IgD-negative memory B cell (primary cell): ENCODE results near the gene PRDM15. TPM values are rescaled to one million over a fixed set of nuclear protein-coding genes. Genes with fewer than 3 reads are reported as not detected.

ENCODE experiments used
- H3K27ac Mint-ChIP-seq, 3 donors: one replicate each; pipeline ENCODE4 v1.8.0; 2020 to 2022; ENCODE audit warnings: mild to moderate bottlenecking in 3 of 3, mixed read lengths in 3 of 3, moderate library complexity in 1 of 3
- H3K27me3 Mint-ChIP-seq: one replicate; pipeline ENCODE4 v1.8.0; 2021; ENCODE audit warnings: mixed read lengths
- H3K36me3 Mint-ChIP-seq: one replicate; pipeline ENCODE4 v1.8.0; 2020; ENCODE audit warnings: mild to moderate bottlenecking, mixed read lengths
- H3K4me1 Mint-ChIP-seq, 3 donors: one replicate each; pipeline ENCODE4 v1.8.0; 2020 to 2022; ENCODE audit warnings: mixed read lengths in 3 of 3, mild to moderate bottlenecking in 1 of 3
- H3K4me3 Mint-ChIP-seq, 4 donors: one replicate each; pipeline ENCODE4 v1.8.0; 2020 to 2022; ENCODE audit warnings: mild to moderate bottlenecking in 4 of 4, mixed read lengths in 4 of 4, moderate library complexity in 3 of 4
- H3K9me3 Mint-ChIP-seq, 3 donors: one replicate each; pipeline ENCODE4 v1.8.0; 2020 to 2021; ENCODE audit warnings: mixed read lengths in 3 of 3, mild to moderate bottlenecking in 1 of 3
- polyA plus RNA-seq: library from polyadenylated mRNA; unstranded; fragments of 300-500 nt; fragmentation: Illumina TruSeq; gene quantifications from one replicate; pipeline ENCODE4 v1.2.3, GENCODE V29; 2021

PRDM15 gene
- polyA plus RNA-seq, 1 donor from 2014 or later, result 5.6 TPM

GRCh38 chr21:41883582-41883981 lies 4.4 kb upstream of the PRDM15 start:
- Mint-ChIP-seq H3K4me3 (no peak overlapping the region), H3K36me3 (no peaks in the 10 kb centered on the region), H3K27ac (no peak overlapping the region), H3K9me3 (no peaks in the 10 kb centered on the region), H3K27me3 (peaks cover 3% of the 10 kb centered on the region), H3K4me1 (peaks cover 7 to 12% (median 9%) of the 10 kb centered on the region in 3 donors)

GRCh38 chr21:41881051-41881450 lies 1.9 kb upstream of the PRDM15 start:
- peak overlapping the region in 2 of 4 donors; percentile 63 to 85 for H3K4me3 Mint-ChIP-seq
- no peaks in the 10 kb centered on the region for H3K36me3 Mint-ChIP-seq
- peak overlapping the region in 1 of 3 donors; percentile 71 for H3K27ac Mint-ChIP-seq
- H3K9me3 Mint-ChIP-seq, result no peaks in the 10 kb centered on the region
- peaks cover 3% of the 10 kb centered on the region for H3K27me3 Mint-ChIP-seq
- peaks cover 19 to 26% (median 21%) of the 10 kb centered on the region in 3 donors for H3K4me1 Mint-ChIP-seq

- no peaks in the 10 kb centered on the region for H3K9me3 Mint-ChIP-seq
- H3K36me3 Mint-ChIP-seq, result peaks cover 4% of the 10 kb centered on the region
- H3K4me1 Mint-ChIP-seq, result peaks cover 22 to 28% (median 23%) of the 10 kb centered on the region in 3 donors
- peak overlapping the region; percentile 85 to 94 (median 90) for H3K4me3 Mint-ChIP-seq
- peak overlapping the region; percentile 87 to 91 (median 88) for H3K27ac Mint-ChIP-seq
- no peaks in the 10 kb centered on the region for H3K27me3 Mint-ChIP-seq
Measured at GRCh38 chr21:41880153-41880552, 1.0 kb upstream of the PRDM15 start.

- H3K36me3 Mint-ChIP-seq, result peaks cover 4% of the 10 kb centered on the region
- no peaks in the 10 kb centered on the region for H3K9me3 Mint-ChIP-seq
- H3K4me1 Mint-ChIP-seq, result peaks cover 22 to 31% (median 25%) of the 10 kb centered on the region in 3 donors
- H3K27me3 Mint-ChIP-seq, result no peaks in the 10 kb centered on the region
- peak overlapping the region; percentile 54 to 97 (median 70) for H3K4me3 Mint-ChIP-seq
- H3K27ac Mint-ChIP-seq, result no peak overlapping the region
Measured at GRCh38 chr21:41878831-41879189, 334 bp downstream of the PRDM15 start.

GRCh38 chr21:41877901-41878830 lies 978 bp downstream of the PRDM15 start:
- Mint-ChIP-seq H3K27me3 (no peaks in the 10 kb centered on the region), H3K4me1 (peaks cover 22 to 33% (median 25%) of the 10 kb centered on the region in 3 donors), H3K27ac (peak overlapping the region; percentile 86 to 96 (median 96)), H3K9me3 (no peaks in the 10 kb centered on the region), H3K4me3 (peak overlapping the region; percentile 87 to 97 (median 92)), H3K36me3 (peaks cover 4% of the 10 kb centered on the region)

- no peaks in the 10 kb centered on the region for H3K9me3 Mint-ChIP-seq
- H3K27ac Mint-ChIP-seq, result peak overlapping the region; percentile 3 to 96 (median 21)
- peak overlapping the region; percentile 87 to 97 (median 92) for H3K4me3 Mint-ChIP-seq
- H3K4me1 Mint-ChIP-seq, result peaks cover 22 to 33% (median 25%) of the 10 kb centered on the region in 3 donors
- no peaks in the 10 kb centered on the region for H3K27me3 Mint-ChIP-seq
- H3K36me3 Mint-ChIP-seq, result peaks cover 7% of the 10 kb centered on the region
Measured at GRCh38 chr21:41876928-41877652, 2.1 kb downstream of the PRDM15 start.

GRCh38 chr21:41876396-41876795 lies 2.7 kb downstream of the PRDM15 start:
- H3K36me3 Mint-ChIP-seq, result peaks cover 11% of the 10 kb centered on the region
- H3K4me1 Mint-ChIP-seq, result peaks cover 22 to 33% (median 27%) of the 10 kb centered on the region in 3 donors
- no peaks in the 10 kb centered on the region for H3K9me3 Mint-ChIP-seq
- H3K27ac Mint-ChIP-seq, result peak overlapping the region in 1 of 3 donors; percentile 57
- H3K27me3 Mint-ChIP-seq, result no peaks in the 10 kb centered on the region
- H3K4me3 Mint-ChIP-seq, result peak overlapping the region in 3 of 4 donors; percentile 44 to 76 (median 67)

GRCh38 chr21:41875086-41875485 lies 4.1 kb downstream of the PRDM15 start:
- no peaks in the 10 kb centered on the region for H3K27me3 Mint-ChIP-seq
- H3K4me3 Mint-ChIP-seq, result peak overlapping the region in 1 of 4 donors; percentile 2
- H3K9me3 Mint-ChIP-seq, result no peaks in the 10 kb centered on the region
- H3K36me3 Mint-ChIP-seq, result peaks cover 12% of the 10 kb centered on the region
- H3K4me1 Mint-ChIP-seq, result peaks cover 22 to 33% (median 27%) of the 10 kb centered on the region in 3 donors
- H3K27ac Mint-ChIP-seq, result no peak overlapping the region

GRCh38 chr21:41874611-41875010 lies 4.5 kb downstream of the PRDM15 start:
- Mint-ChIP-seq H3K36me3 (peaks cover 12% of the 10 kb centered on the region), H3K4me3 (peak overlapping the region in 1 of 4 donors; percentile 2), H3K27me3 (no peaks in the 10 kb centered on the region), H3K27ac (no peak overlapping the region), H3K9me3 (no peaks in the 10 kb centered on the region), H3K4me1 (peaks cover 23 to 29% (median 27%) of the 10 kb centered on the region in 3 donors)

- no peak overlapping the region for H3K4me3 Mint-ChIP-seq
- H3K27me3 Mint-ChIP-seq, result peaks cover 2% of the 10 kb centered on the region
- peaks cover 24 to 34% (median 34%) of the 10 kb centered on the region in 3 donors for H3K4me1 Mint-ChIP-seq
- H3K36me3 Mint-ChIP-seq, result peaks cover 12% of the 10 kb centered on the region
- peak overlapping the region in 2 of 3 donors; percentile 20 to 35 for H3K27ac Mint-ChIP-seq
- no peaks in the 10 kb centered on the region for H3K9me3 Mint-ChIP-seq
Measured at GRCh38 chr21:41873426-41873825, 5.7 kb downstream of the PRDM15 start.

GRCh38 chr21:41873005-41873404 lies 6.1 kb downstream of the PRDM15 start:
- Mint-ChIP-seq H3K9me3 (no peaks in the 10 kb centered on the region), H3K4me1 (peaks cover 26 to 38% (median 36%) of the 10 kb centered on the region in 3 donors), H3K27ac (no peak overlapping the region), H3K27me3 (peaks cover 2% of the 10 kb centered on the region), H3K36me3 (peaks cover 14% of the 10 kb centered on the region), H3K4me3 (no peak overlapping the region)

GRCh38 chr21:41871293-41872030 lies 7.7 kb downstream of the PRDM15 start:
- Mint-ChIP-seq H3K36me3 (peaks cover 14% of the 10 kb centered on the region), H3K4me1 (peaks cover 20 to 34% (median 30%) of the 10 kb centered on the region in 3 donors), H3K27me3 (peaks cover 2% of the 10 kb centered on the region), H3K27ac (no peak overlapping the region), H3K4me3 (no peak overlapping the region), H3K9me3 (no peaks in the 10 kb centered on the region)

GRCh38 chr21:41869771-41870170 lies 9.4 kb downstream of the PRDM15 start:
- peaks cover 2% of the 10 kb centered on the region for H3K27me3 Mint-ChIP-seq
- peaks cover 11% of the 10 kb centered on the region for H3K36me3 Mint-ChIP-seq
- H3K27ac Mint-ChIP-seq, result peak overlapping the region in 1 of 3 donors; percentile 46
- peaks cover 26 to 37% (median 30%) of the 10 kb centered on the region in 3 donors for H3K4me1 Mint-ChIP-seq
- no peaks in the 10 kb centered on the region for H3K9me3 Mint-ChIP-seq
- no peak overlapping the region for H3K4me3 Mint-ChIP-seq

- peak overlapping the region; percentile 18 to 87 (median 74) for H3K4me3 Mint-ChIP-seq
- H3K36me3 Mint-ChIP-seq, result peaks cover 11% of the 10 kb centered on the region
- no peaks in the 10 kb centered on the region for H3K9me3 Mint-ChIP-seq
- H3K4me1 Mint-ChIP-seq, result peaks cover 35 to 49% (median 39%) of the 10 kb centered on the region in 3 donors
- H3K27me3 Mint-ChIP-seq, result peaks cover 7% of the 10 kb centered on the region
- H3K27ac Mint-ChIP-seq, result peak overlapping the region; percentile 37 to 63 (median 59)
Measured at GRCh38 chr21:41868062-41868710, 11.0 kb downstream of the PRDM15 start.
